ENCODE results near the gene ALKBH6.
"Not testable (repeated sequence)": the region's sequence is repeated elsewhere in the genome, so short reads cannot be mapped to it uniquely, and the experiment has no call there.

Gene ALKBH6

GRCh38 chr19:36014012-36014924, at the start of gene ALKBH6:
TSS of gene ALKBH6 (minus strand) at chr19:36014213. CDS start at chr19:36013397, 816 bp downstream.
- in situ Hi-C loops (cut with MboI; ENCODE audit: low sequenced_read_pairs) = no loop called here

- in situ Hi-C loops (cut with MboI; ENCODE audit: low sequenced_read_pairs) = no loop called here
These were observed 47.4 kb upstream of the ALKBH6 start for GRCh38 chr19:36061367-36061766.

- in situ Hi-C loops (cut with MboI; ENCODE audit: low sequenced_read_pairs) = no loop called here
These were observed 46.4 kb upstream of the ALKBH6 start for GRCh38 chr19:36060430-36060829.

- in situ Hi-C loops (cut with MboI; ENCODE audit: low sequenced_read_pairs) = no loop called here
These were observed 45.3 kb upstream of the ALKBH6 start for GRCh38 chr19:36059180-36059910.

GRCh38 chr19:36058481-36059179, 44.6 kb upstream of the ALKBH6 start:
- in situ Hi-C loops (cut with MboI; ENCODE audit: low sequenced_read_pairs) = no loop called here

- in situ Hi-C loops (cut with MboI; ENCODE audit: low sequenced_read_pairs) = no loop called here
These were observed 41.0 kb upstream of the ALKBH6 start, which contains the start of gene WDR62 for GRCh38 chr19:36054733-36055686. TSS of gene WDR62 (plus strand) at chr19:36054897. CDS start at chr19:36054972, 75 bp downstream.

GRCh38 chr19:36054119-36054732, 40.2 kb upstream of the ALKBH6 start, which contains the start of gene THAP8:
TSS of gene THAP8 (minus strand) at chr19:36054285. CDS start at chr19:36054217, 68 bp downstream.
- in situ Hi-C loops (cut with MboI; ENCODE audit: low sequenced_read_pairs) = no loop called here

GRCh38 chr19:36051637-36052036, 37.6 kb upstream of the ALKBH6 start:
- in situ Hi-C loops (cut with MboI; ENCODE audit: low sequenced_read_pairs) = no loop called here

- in situ Hi-C loops (cut with MboI; ENCODE audit: low sequenced_read_pairs) = no loop called here
These were observed 37.2 kb upstream of the ALKBH6 start for GRCh38 chr19:36051236-36051635.

- in situ Hi-C loops (cut with MboI; ENCODE audit: low sequenced_read_pairs) = no loop called here
These were observed 35.2 kb upstream of the ALKBH6 start for GRCh38 chr19:36049080-36049698.

GRCh38 chr19:36047835-36048234, 33.8 kb upstream of the ALKBH6 start:
- in situ Hi-C loops (cut with MboI; ENCODE audit: low sequenced_read_pairs) = no loop called here

- in situ Hi-C loops (cut with MboI; ENCODE audit: low sequenced_read_pairs) = no loop called here
These were observed 32.5 kb upstream of the ALKBH6 start for GRCh38 chr19:36046443-36047050.

- in situ Hi-C loops (cut with MboI; ENCODE audit: low sequenced_read_pairs) = no loop called here
These were observed 29.9 kb upstream of the ALKBH6 start for GRCh38 chr19:36043952-36044351.

GRCh38 chr19:36041831-36042230, 27.8 kb upstream of the ALKBH6 start:
- in situ Hi-C loops (cut with MboI; ENCODE audit: low sequenced_read_pairs) = no loop called here

GRCh38 chr19:36041092-36041491, 27.1 kb upstream of the ALKBH6 start:
- in situ Hi-C loops (cut with MboI; ENCODE audit: low sequenced_read_pairs) = not testable (repeated sequence)

- in situ Hi-C loops (cut with MboI; ENCODE audit: low sequenced_read_pairs) = no loop called here
These were observed 26.5 kb upstream of the ALKBH6 start for GRCh38 chr19:36040495-36040894.

GRCh38 chr19:36032251-36033104, 18.5 kb upstream of the ALKBH6 start, which contains the start of gene CLIP3:
TSS of gene CLIP3 (minus strand) at chr19:36032873. CDS start at chr19:36032357, 516 bp downstream.
- in situ Hi-C loops (cut with MboI; ENCODE audit: low sequenced_read_pairs) = no loop called here

GRCh38 chr19:36031308-36031707, 17.3 kb upstream of the ALKBH6 start:
- in situ Hi-C loops (cut with MboI; ENCODE audit: low sequenced_read_pairs) = no loop called here
